ENCODE measurements around the gene USP3. TPM values are rescaled to one million over a fixed set of nuclear protein-coding genes. Genes with fewer than 3 reads are reported as not detected.

The USP3 gene
- total and polyA plus RNA-seq, 2 experiments from 2014 or later = 15.4 to 21.0 TPM

- Histone ChIP-seq H3K9me3 (ENCODE audit: low read depth) (no peaks in the 10 kb centered on the region), H3K9me2 (ENCODE audit: insufficient read depth) (no peaks in the 10 kb centered on the region), H3K79me2 (ENCODE audit: insufficient read depth) (peaks cover 29% of the 10 kb centered on the region), H4K20me1 (ENCODE audit: insufficient read depth) (no peaks in the 10 kb centered on the region), H3K4me3 (peak overlapping the region; percentile 73), H3K27me3 (replicated peaks; ENCODE audit: insufficient read depth) (no peaks in the 10 kb centered on the region), H2AFZ (peak overlapping the region; percentile 59), H3K4me2 (ENCODE audit: unreplicated experiment) (peak overlapping the region; percentile 75), H3K4me1 (ENCODE audit: insufficient read depth) (peaks cover 24% of the 10 kb centered on the region), H3K36me3 (ENCODE audit: low read depth) (no peaks in the 10 kb centered on the region), H3K27ac (peak overlapping the region; percentile 95), H3F3A (ENCODE audit: insufficient read depth) (peaks cover 26% of the 10 kb centered on the region), H3K9ac (peak overlapping the region; percentile 94)
- no peak for TF ChIP-seq EZH2phosphoT487 (IDR thresholded peaks at IDR 0.05; ENCODE audit: insufficient read depth, low read depth)
- no peak for TF ChIP-seq EZH2 (IDR thresholded peaks at IDR 0.05; ENCODE audit: insufficient read depth, poor library complexity, severe bottlenecking)
- WGBS, 2 experiments (ENCODE audit: low coverage in 1 of 2, low lambda C conversion rate in 2 of 2, missing lambda C conversion rate in 2 of 2) = 42 to 46% methylated on average over 34 of the region's 34 CpGs
- in situ Hi-C loops (cut with MboI) = no loop called here
- DNase-seq = peak; percentile 89
Measured at GRCh38 chr15:63502843-63503738, 1.3 kb upstream of the USP3 start.

- H3K27ac ChIP-seq = peak overlapping the region; percentile 95
- DNase-seq = peak; percentile 90
- H3K4me1 ChIP-seq (ENCODE audit: insufficient read depth) = peaks cover 24% of the 10 kb centered on the region
- no peaks in the 10 kb centered on the region for H3K9me3 ChIP-seq (ENCODE audit: low read depth)
- H2AFZ ChIP-seq = peak overlapping the region; percentile 59
- H3K4me2 ChIP-seq (ENCODE audit: unreplicated experiment) = peak overlapping the region; percentile 75
- peaks cover 26% of the 10 kb centered on the region for H3F3A ChIP-seq (ENCODE audit: insufficient read depth)
- H3K4me3 ChIP-seq = peak overlapping the region; percentile 73
- H3K9ac ChIP-seq = peak overlapping the region; percentile 94
- WGBS, 2 experiments (ENCODE audit: low coverage in 1 of 2, low lambda C conversion rate in 2 of 2, missing lambda C conversion rate in 2 of 2) = 2 to 5% methylated on average over 19 to 28 of the region's 28 CpGs
- H4K20me1 ChIP-seq (ENCODE audit: insufficient read depth) = no peaks in the 10 kb centered on the region
- TF ChIP-seq EZH2 (IDR thresholded peaks at IDR 0.05; ENCODE audit: insufficient read depth, poor library complexity, severe bottlenecking) = no peak
- TF ChIP-seq EZH2phosphoT487 (IDR thresholded peaks at IDR 0.05; ENCODE audit: insufficient read depth, low read depth) = no peak
- no peaks in the 10 kb centered on the region for H3K9me2 ChIP-seq (ENCODE audit: insufficient read depth)
- H3K79me2 ChIP-seq (ENCODE audit: insufficient read depth) = peaks cover 36% of the 10 kb centered on the region
- H3K27me3 ChIP-seq (replicated peaks; ENCODE audit: insufficient read depth) = no peaks in the 10 kb centered on the region
- in situ Hi-C loops (cut with MboI) = no loop called here
- no peaks in the 10 kb centered on the region for H3K36me3 ChIP-seq (ENCODE audit: low read depth)
Measured at GRCh38 chr15:63503739-63504246, 600 bp upstream of the USP3 start.

GRCh38 chr15:63504979-63505841, 817 bp downstream of the USP3 start:
- in situ Hi-C loops (cut with MboI) = no loop called here
- Histone ChIP-seq H3K4me2 (ENCODE audit: unreplicated experiment) (peak overlapping the region; percentile 85), H3K27me3 (replicated peaks; ENCODE audit: insufficient read depth) (no peaks in the 10 kb centered on the region), H4K20me1 (ENCODE audit: insufficient read depth) (0 out of 2 replicates have a peak, but pooled peaks cover under 1% of the 10 kb centered on the region), H3K9me2 (ENCODE audit: insufficient read depth) (no peaks in the 10 kb centered on the region), H3K27ac (peak overlapping the region; percentile 69), H3K79me2 (ENCODE audit: insufficient read depth) (peaks cover 48% of the 10 kb centered on the region), H3K4me1 (ENCODE audit: insufficient read depth) (peaks cover 36% of the 10 kb centered on the region), H2AFZ (peak overlapping the region; percentile 74), H3K9ac (peak overlapping the region; percentile 86), H3K4me3 (peak overlapping the region; percentile 74), H3K9me3 (ENCODE audit: low read depth) (no peaks in the 10 kb centered on the region), H3K36me3 (ENCODE audit: low read depth) (no peaks in the 10 kb centered on the region), H3F3A (ENCODE audit: insufficient read depth) (peaks cover 38% of the 10 kb centered on the region)
- WGBS, 2 experiments (ENCODE audit: low coverage in 1 of 2, low lambda C conversion rate in 2 of 2, missing lambda C conversion rate in 2 of 2) = 1 to 2% methylated on average over 36 to 48 of the region's 79 CpGs
- TF ChIP-seq EZH2phosphoT487 (IDR thresholded peaks at IDR 0.05; ENCODE audit: insufficient read depth, low read depth) (no peak), EZH2 (IDR thresholded peaks at IDR 0.05; ENCODE audit: insufficient read depth, poor library complexity, severe bottlenecking) (no peak)
- DNase-seq = peak; percentile 84

GRCh38 chr15:63505842-63506222, 1.4 kb downstream of the USP3 start:
- Histone ChIP-seq H4K20me1 (ENCODE audit: insufficient read depth) (0 out of 2 replicates have a peak, but pooled peaks cover 2% of the 10 kb centered on the region), H3K4me2 (ENCODE audit: unreplicated experiment) (peak overlapping the region; percentile 85), H3K27me3 (replicated peaks; ENCODE audit: insufficient read depth) (no peaks in the 10 kb centered on the region), H3K36me3 (ENCODE audit: low read depth) (no peaks in the 10 kb centered on the region), H3F3A (ENCODE audit: insufficient read depth) (peaks cover 44% of the 10 kb centered on the region), H3K9ac (peak overlapping the region; percentile 86), H2AFZ (peak overlapping the region; percentile 74), H3K9me3 (ENCODE audit: low read depth) (no peaks in the 10 kb centered on the region), H3K79me2 (ENCODE audit: insufficient read depth) (peaks cover 54% of the 10 kb centered on the region), H3K4me3 (peak overlapping the region; percentile 74), H3K27ac (peak overlapping the region; percentile 69), H3K9me2 (ENCODE audit: insufficient read depth) (no peaks in the 10 kb centered on the region), H3K4me1 (ENCODE audit: insufficient read depth) (peaks cover 42% of the 10 kb centered on the region)
- 22 to 31% methylated on average over 8 of the region's 8 CpGs for WGBS, 2 experiments (ENCODE audit: low coverage in 1 of 2, low lambda C conversion rate in 2 of 2, missing lambda C conversion rate in 2 of 2)
- TF ChIP-seq EZH2phosphoT487 (IDR thresholded peaks at IDR 0.05; ENCODE audit: insufficient read depth, low read depth) = no peak
- no peak for TF ChIP-seq EZH2 (IDR thresholded peaks at IDR 0.05; ENCODE audit: insufficient read depth, poor library complexity, severe bottlenecking)
- DNase-seq = no peak
- in situ Hi-C loops (cut with MboI) = no loop called here

Data from GM23248 (cell line).